ENCODE results near the gene CCDC38.

DNA sequence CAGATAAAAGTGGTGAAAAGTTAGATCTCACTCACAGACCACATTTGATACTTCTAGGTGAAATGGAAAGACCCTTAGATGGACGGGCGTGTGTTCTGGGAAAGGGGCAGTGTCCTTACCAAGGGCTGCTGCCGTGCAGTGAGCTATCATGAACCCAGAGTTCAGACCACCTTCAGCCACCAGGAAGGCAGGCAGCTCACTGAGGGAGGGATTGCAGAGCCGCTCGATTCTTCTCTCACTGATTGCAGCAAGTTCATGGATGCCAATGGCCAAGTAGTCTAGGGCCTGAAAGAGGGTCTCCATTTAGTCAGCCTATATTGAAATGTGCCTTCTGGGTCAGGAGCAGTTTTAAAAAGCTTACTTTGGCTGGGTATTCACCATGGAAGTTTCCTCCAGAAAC lies 38.0 kb upstream of the CCDC38 start:
- TF ChIP-seq SP1 (IDR thresholded peaks at IDR 0.05; ENCODE audit: low read depth, low read length) (no peak), SIN3A (IDR thresholded peaks at IDR 0.05; ENCODE audit: low read depth, low read length) (no peak), CEBPB (IDR thresholded peaks at IDR 0.05; ENCODE audit: borderline replicate concordance in 1 of 2, low read depth in 2 of 2, low read length in 2 of 2) (no peak), RAD21 (IDR thresholded peaks at IDR 0.05; ENCODE audit: insufficient read depth, low read depth, low read length) (no peak), RFX5 (IDR thresholded peaks at IDR 0.05; ENCODE audit: low read depth, low read length) (no peak), FOXK2 (IDR thresholded peaks at IDR 0.05) (no peak), ZNF274 (IDR thresholded peaks at IDR 0.05; ENCODE audit: insufficient read depth, insufficient read length) (no peak)
- TF ChIP-seq, protein P1, sequence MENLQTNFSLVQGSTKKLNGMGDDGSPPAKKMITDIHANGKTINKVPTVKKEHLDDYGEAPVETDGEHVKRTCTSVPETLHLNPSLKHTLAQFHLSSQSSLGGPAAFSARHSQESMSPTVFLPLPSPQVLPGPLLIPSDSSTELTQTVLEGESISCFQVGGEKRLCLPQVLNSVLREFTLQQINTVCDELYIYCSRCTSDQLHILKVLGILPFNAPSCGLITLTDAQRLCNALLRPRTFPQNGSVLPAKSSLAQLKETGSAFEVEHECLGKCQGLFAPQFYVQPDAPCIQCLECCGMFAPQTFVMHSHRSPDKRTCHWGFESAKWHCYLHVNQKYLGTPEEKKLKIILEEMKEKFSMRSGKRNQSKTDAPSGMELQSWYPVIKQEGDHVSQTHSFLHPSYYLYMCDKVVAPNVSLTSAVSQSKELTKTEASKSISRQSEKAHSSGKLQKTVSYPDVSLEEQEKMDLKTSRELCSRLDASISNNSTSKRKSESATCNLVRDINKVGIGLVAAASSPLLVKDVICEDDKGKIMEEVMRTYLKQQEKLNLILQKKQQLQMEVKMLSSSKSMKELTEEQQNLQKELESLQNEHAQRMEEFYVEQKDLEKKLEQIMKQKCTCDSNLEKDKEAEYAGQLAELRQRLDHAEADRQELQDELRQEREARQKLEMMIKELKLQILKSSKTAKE (IDR thresholded peaks at IDR 0.05; ENCODE audit: low read depth, poor library complexity, severe bottlenecking) = no peak
- TF ChIP-seq, protein P2, sequence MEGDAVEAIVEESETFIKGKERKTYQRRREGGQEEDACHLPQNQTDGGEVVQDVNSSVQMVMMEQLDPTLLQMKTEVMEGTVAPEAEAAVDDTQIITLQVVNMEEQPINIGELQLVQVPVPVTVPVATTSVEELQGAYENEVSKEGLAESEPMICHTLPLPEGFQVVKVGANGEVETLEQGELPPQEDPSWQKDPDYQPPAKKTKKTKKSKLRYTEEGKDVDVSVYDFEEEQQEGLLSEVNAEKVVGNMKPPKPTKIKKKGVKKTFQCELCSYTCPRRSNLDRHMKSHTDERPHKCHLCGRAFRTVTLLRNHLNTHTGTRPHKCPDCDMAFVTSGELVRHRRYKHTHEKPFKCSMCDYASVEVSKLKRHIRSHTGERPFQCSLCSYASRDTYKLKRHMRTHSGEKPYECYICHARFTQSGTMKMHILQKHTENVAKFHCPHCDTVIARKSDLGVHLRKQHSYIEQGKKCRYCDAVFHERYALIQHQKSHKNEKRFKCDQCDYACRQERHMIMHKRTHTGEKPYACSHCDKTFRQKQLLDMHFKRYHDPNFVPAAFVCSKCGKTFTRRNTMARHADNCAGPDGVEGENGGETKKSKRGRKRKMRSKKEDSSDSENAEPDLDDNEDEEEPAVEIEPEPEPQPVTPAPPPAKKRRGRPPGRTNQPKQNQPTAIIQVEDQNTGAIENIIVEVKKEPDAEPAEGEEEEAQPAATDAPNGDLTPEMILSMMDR (IDR thresholded peaks at IDR 0.05 in 2 of 3, conservative IDR thresholded peaks at IDR 0.05 in 1 of 3; ENCODE audit: control insufficient read depth in 2 of 3, extremely low read depth in 1 of 3, insufficient read depth in 1 of 3, low read depth in 3 of 3, low read length in 3 of 3) = no peak

Data from GM12878 (cell line).